ENCODE results near the gene BMERB1. TPM values are rescaled to one million over a fixed set of nuclear protein-coding genes. Genes with fewer than 3 reads are reported as not detected.
A peak's percentile ranks its signal among the peaks of the same experiment; 100 is the strongest.

Gene BMERB1
- total RNA-seq, 1 experiment from 2014 or later: 3.8 TPM

DNA sequence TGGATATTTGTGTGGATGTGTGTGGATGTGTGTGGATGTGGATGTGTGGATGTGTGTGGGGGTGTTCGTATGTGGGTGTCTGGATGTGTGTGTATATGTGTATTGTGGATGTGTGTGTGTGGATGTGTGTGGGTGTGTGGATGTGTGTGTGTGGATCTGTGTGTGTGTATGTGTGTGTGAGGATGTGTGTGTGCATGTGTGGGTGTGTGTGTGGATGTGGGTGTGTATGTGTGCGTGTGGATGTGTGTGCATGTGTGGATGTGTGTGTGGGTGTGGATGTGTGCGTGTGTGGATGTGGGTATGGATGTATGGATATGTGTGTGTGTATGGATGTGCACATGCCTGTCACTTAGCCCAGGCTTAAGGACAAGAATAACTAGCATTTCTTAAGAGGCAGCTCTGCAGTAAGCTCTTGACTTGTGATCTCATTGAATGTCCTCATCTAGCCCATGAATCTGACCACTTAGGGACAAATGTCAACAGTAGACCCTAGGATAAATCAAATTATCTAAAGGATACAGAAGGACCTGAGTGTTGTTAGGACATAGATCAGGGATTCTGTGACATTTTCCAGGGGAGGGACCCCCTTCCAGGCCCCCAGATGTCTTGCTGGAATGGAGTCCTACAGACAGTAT is 83.5 kb downstream of the BMERB1 start:
- Histone ChIP-seq H3F3A (ENCODE audit: low read length, unreplicated experiment) (no peaks in the 10 kb centered on the region), H3K36me3 (ENCODE audit: low read depth, low read length) (no peaks in the 10 kb centered on the region), H4K20me1 (ENCODE audit: low read length) (no peaks in the 10 kb centered on the region), H3K27ac (ENCODE audit: low read length) (no peak overlapping the region), H3K4me2 (ENCODE audit: low read length) (no peak overlapping the region), H3K79me2 (ENCODE audit: low read length) (no peaks in the 10 kb centered on the region), H3K9me3 (ENCODE audit: low read length) (no peaks in the 10 kb centered on the region), H3K9me2 (replicated peaks; ENCODE audit: low read length) (no peaks in the 10 kb centered on the region), H3K27me3 (ENCODE audit: low read length) (no peaks in the 10 kb centered on the region), H2AFZ (ENCODE audit: low read length) (no peak overlapping the region), H3K4me1 (ENCODE audit: insufficient read depth, low read length) (0 out of 2 replicates have a peak, but pooled peaks cover 3% of the 10 kb centered on the region), H3K9ac (ENCODE audit: low read length) (no peak overlapping the region), H3K4me3 (ENCODE audit: low read length) (no peak overlapping the region)
- intact Hi-C loops (cut with micrococcal nuclease): no loop called here
- POLR2A ChIA-PET (ENCODE audit: unreplicated experiment): no interaction called here
- BruUV-seq (replicated peaks): no TSS peak
- no peak for TF ChIP-seq EZH2 (IDR thresholded peaks at IDR 0.05; ENCODE audit: low read length, unreplicated experiment)
- TF ChIP-seq, protein P1, sequence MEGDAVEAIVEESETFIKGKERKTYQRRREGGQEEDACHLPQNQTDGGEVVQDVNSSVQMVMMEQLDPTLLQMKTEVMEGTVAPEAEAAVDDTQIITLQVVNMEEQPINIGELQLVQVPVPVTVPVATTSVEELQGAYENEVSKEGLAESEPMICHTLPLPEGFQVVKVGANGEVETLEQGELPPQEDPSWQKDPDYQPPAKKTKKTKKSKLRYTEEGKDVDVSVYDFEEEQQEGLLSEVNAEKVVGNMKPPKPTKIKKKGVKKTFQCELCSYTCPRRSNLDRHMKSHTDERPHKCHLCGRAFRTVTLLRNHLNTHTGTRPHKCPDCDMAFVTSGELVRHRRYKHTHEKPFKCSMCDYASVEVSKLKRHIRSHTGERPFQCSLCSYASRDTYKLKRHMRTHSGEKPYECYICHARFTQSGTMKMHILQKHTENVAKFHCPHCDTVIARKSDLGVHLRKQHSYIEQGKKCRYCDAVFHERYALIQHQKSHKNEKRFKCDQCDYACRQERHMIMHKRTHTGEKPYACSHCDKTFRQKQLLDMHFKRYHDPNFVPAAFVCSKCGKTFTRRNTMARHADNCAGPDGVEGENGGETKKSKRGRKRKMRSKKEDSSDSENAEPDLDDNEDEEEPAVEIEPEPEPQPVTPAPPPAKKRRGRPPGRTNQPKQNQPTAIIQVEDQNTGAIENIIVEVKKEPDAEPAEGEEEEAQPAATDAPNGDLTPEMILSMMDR (conservative IDR thresholded peaks at IDR 0.05; ENCODE audit: low read depth, low read length): no peak
- TF ChIP-seq EZH2phosphoT487 (IDR thresholded peaks at IDR 0.05; ENCODE audit: borderline replicate concordance, low read length): no peak
- CTCF ChIA-PET: interaction anchor here (0.6 kb wide), 2 partner anchors 21 to 90 kb away, joined by 5 to 8 read pairs; no protein-coding TSS in a partner anchor
- DNase-seq (no peak), ATAC-seq (no peak)

DNA sequence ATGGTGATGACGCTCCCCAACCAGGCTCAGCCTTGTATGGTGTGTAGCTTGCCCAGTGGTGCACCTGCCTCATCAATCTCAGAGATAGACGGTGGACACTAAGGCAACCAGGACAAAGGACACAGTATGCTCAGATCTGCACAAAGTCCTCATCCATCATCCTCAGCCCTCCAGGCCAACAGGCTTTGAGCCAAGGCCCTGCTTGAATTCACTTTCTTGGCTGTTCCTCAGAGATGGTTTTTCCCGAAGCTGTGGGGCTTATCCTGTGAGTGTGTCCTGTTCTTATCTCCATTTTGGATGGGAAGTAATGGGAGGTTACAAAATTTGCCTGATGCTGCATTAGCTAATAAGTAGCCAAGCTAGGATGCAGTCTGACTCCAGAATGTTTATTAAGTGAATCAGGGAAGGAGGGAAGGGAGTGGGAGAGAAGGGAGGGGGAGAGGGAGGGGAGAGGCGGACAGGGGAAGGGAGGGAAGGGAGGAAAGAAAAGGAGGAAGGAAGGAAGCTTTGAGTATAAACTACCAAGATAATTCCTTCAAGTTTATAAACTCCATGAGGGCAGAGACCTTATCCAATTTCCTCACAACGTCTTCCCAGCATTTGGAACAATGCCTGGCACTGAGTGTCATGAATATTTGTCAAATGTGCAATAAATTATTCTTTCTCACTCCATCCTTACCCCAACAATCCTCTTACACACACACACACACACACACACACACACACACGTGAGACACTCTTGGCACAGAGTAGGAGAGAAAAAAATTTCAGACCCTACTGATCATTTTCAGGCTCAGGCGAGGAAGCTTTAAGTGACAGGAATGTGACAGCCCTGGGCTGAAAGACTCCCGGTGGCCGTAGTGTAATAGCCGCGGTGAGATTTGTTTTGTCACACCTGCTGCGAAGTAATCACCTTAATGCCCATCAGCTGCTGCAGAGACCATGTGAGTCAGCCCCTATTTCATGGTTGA is 84.3 kb downstream of the BMERB1 start:
- DNase-seq (peak; percentile 17), ATAC-seq (peak; percentile 57)
- Histone ChIP-seq H3K4me3 (ENCODE audit: low read length) (no peak overlapping the region), H3K36me3 (ENCODE audit: low read depth, low read length) (no peaks in the 10 kb centered on the region), H3K4me1 (ENCODE audit: insufficient read depth, low read length) (0 out of 2 replicates have a peak, but pooled peaks cover 3% of the 10 kb centered on the region), H3K27me3 (ENCODE audit: low read length) (no peaks in the 10 kb centered on the region), H3K79me2 (ENCODE audit: low read length) (no peaks in the 10 kb centered on the region), H3K9me2 (replicated peaks; ENCODE audit: low read length) (no peaks in the 10 kb centered on the region), H3K27ac (ENCODE audit: low read length) (no peak overlapping the region), H3F3A (ENCODE audit: low read length, unreplicated experiment) (no peaks in the 10 kb centered on the region), H3K4me2 (ENCODE audit: low read length) (no peak overlapping the region), H3K9ac (ENCODE audit: low read length) (no peak overlapping the region), H2AFZ (ENCODE audit: low read length) (no peak overlapping the region), H3K9me3 (ENCODE audit: low read length) (no peaks in the 10 kb centered on the region), H4K20me1 (ENCODE audit: low read length) (no peaks in the 10 kb centered on the region)
- TF ChIP-seq EZH2 (IDR thresholded peaks at IDR 0.05; ENCODE audit: low read length, unreplicated experiment): no peak
- no peak for TF ChIP-seq EZH2phosphoT487 (IDR thresholded peaks at IDR 0.05; ENCODE audit: borderline replicate concordance, low read length)
- TF ChIP-seq, protein P1 (conservative IDR thresholded peaks at IDR 0.05; ENCODE audit: low read depth, low read length): no peak
- intact Hi-C loops (cut with micrococcal nuclease): no loop called here
- ChIA-PET CTCF (interaction anchor here (0.5 to 0.6 kb wide), 3 partner anchors 21 to 91 kb away, joined by 3 to 8 read pairs (median 5); no protein-coding TSS in a partner anchor), POLR2A (ENCODE audit: unreplicated experiment) (no interaction called here)
- BruUV-seq (replicated peaks): no TSS peak
